Right lobe of liver (tissue), 6 donors: Measurements from ENCODE around the gene CDK3. TPM values are rescaled to one million over a fixed set of nuclear protein-coding genes. Genes with fewer than 3 reads are reported as not detected.

Experiments
- ATAC-seq, 4 donors: fragments of 200-7000 bp; cut with Tn5 transposase; one replicate each; pipeline ENCODE4 v1.9.1; 2020; ENCODE audit warnings: mild to moderate bottlenecking in 4 of 4, moderate library complexity in 4 of 4
- DNase-seq, 3 donors: peaks; one replicate each; pipeline ENCODE4 v3.0.0-alpha.2; 2020
- H3K27ac ChIP-seq, 3 donors: fragments of 200-600 bp; one replicate each; pipeline ENCODE4 v1.8.0; 2022
- H3K27me3 ChIP-seq, 2 donors: fragments of 200-600 bp; one replicate each; pipeline ENCODE4 v1.8.0; 2022
- H3K36me3 ChIP-seq, 4 donors: fragments of 200-600 bp; sonication (generic) in 1 of 4; one replicate each; pipeline versions ENCODE4 v1.5.1 to v1.8.0; 2017 to 2022; ENCODE audit warnings: control low read depth in 1 of 4
- H3K4me1 ChIP-seq, 4 donors: fragments of 200-600 bp; sonication (generic) in 1 of 4; one replicate each; pipeline versions ENCODE4 v1.5.1 to v1.8.0; 2017 to 2022; ENCODE audit warnings: control low read depth in 1 of 4
- H3K4me3 ChIP-seq, 3 donors: fragments of 200-600 bp; one replicate each; pipeline ENCODE4 v1.8.0; 2022
- H3K9me3 ChIP-seq, 4 donors: fragments of 200-600 bp; sonication (generic) in 1 of 4; one replicate each; pipeline versions ENCODE4 v1.5.1 to v1.8.0; 2017 to 2022; ENCODE audit warnings: control low read depth in 1 of 4
- CTCF ChIP-seq, 4 donors: fragments of 200-600 bp in 3 of 4; fragments of 450-650 bp in 1 of 4; IDR thresholded peaks; one replicate each; pipeline versions ENCODE4 v1.5.1 to v1.8.0; 2016 to 2022; ENCODE audit warnings: antibody characterized with exemption in 4 of 4, mild to moderate bottlenecking in 2 of 4
- POLR2A ChIP-seq: fragments of 450-650 bp; IDR thresholded peaks from one replicate; pipeline ENCODE4 v1.6.1; 2017; ENCODE audit warnings: antibody characterized with exemption, mild to moderate bottlenecking
- WGBS: methylation state at CpG from one replicate; pipeline ENCODE4 v1.1.6; 2018; ENCODE audit warnings: low coverage, low lambda C conversion rate; ENCODE audit not compliant: insufficient coverage; ENCODE audit errors: missing lambda C conversion rate; 5-methylcytosine and 5-hydroxymethylcytosine counted together
- intact Hi-C, 2 donors: fragments of 100-400 bp; cut with DNase I; formaldehyde crosslinking; loops; one replicate each; pipeline versions ENCODE4 v1.11.2 to v1.14.1; 2022
- total RNA-seq, 6 experiments: library from RNA; depleted of rRNA in 2 of 6; stranded (reverse); fragments of >200 nt in 2 of 6; fragmentation: NEBNext Ultra II Directional in 3 of 6; extraction: Animal tissue kit (Norgen Biotek cat#: 25700) in 3 of 6; gene quantifications; one replicate each; pipeline versions ENCODE4 v1.1.0 to v1.2.4, GENCODE V29; 2016 to 2023
- donor health status: DM: no; HTN: yes; CAD: no.
- donor health status: DM: no; HTN: no; CAD: no.
- donor health status: DM: no; HTN: no; CAD: no.
- donor health status: DM: no; HTN: yes; CAD: no.
- donor health status: DM: no; HTN: yes; CAD: no.

The CDK3 gene
- total RNA-seq, 6 experiments from 2014 or later, result 2.2 to 11.0 (median 3.1) TPM

- DNase-seq, result peak in 1 of 3 donors; percentile 43
- H3K4me3 ChIP-seq, result no peak overlapping the region
- TF ChIP-seq CTCF (IDR thresholded peaks at IDR 0.05) (no peak), POLR2A (no peak)
- H3K4me1 ChIP-seq, result no peaks in the 10 kb centered on the region
- no peaks in the 10 kb centered on the region for H3K36me3 ChIP-seq
- ATAC-seq, result no peak
- whole genome bisulfite sequencing, result 67% methylated on average over 1 of the region's 21 CpGs
- no peak overlapping the region for H3K27ac ChIP-seq
- H3K27me3 ChIP-seq, result no peaks in the 10 kb centered on the region
- no peaks in the 10 kb centered on the region for H3K9me3 ChIP-seq
- intact Hi-C loops, result loop anchor here in 1 of 2 donors (10.0 kb wide), 1 partner anchor 267 kb away; no protein-coding TSS in a partner anchor
Observed at GRCh38 chr17:76017481-76018339, 17.1 kb downstream of the CDK3 start.

GRCh38 chr17:76018340-76018680, 17.7 kb downstream of the CDK3 start:
- no peaks in the 10 kb centered on the region for H3K9me3 ChIP-seq
- no peak overlapping the region for H3K27ac ChIP-seq
- DNase-seq (no peak), ATAC-seq (no peak)
- intact Hi-C loops, result loop anchor here in 1 of 2 donors (10.0 kb wide), 1 partner anchor 266 kb away; no protein-coding TSS in a partner anchor
- H3K4me1 ChIP-seq, result no peaks in the 10 kb centered on the region
- H3K4me3 ChIP-seq, result no peak overlapping the region
- no peaks in the 10 kb centered on the region for H3K27me3 ChIP-seq
- H3K36me3 ChIP-seq, result no peaks in the 10 kb centered on the region
- WGBS, result no CpG with 5 or more reads among the region's 11 CpGs
- TF ChIP-seq CTCF (IDR thresholded peaks at IDR 0.05) (no peak), POLR2A (no peak)

GRCh38 chr17:76018801-76019200, 18.1 kb downstream of the CDK3 start:
- Histone ChIP-seq H3K27me3 (no peaks in the 10 kb centered on the region), H3K4me1 (no peaks in the 10 kb centered on the region), H3K36me3 (no peaks in the 10 kb centered on the region), H3K9me3 (no peaks in the 10 kb centered on the region), H3K27ac (no peak overlapping the region), H3K4me3 (no peak overlapping the region)
- ATAC-seq (no peak), DNase-seq (no peak)
- no peak for TF ChIP-seq CTCF (IDR thresholded peaks at IDR 0.05)
- TF ChIP-seq POLR2A, result no peak
- WGBS, result no CpG with 5 or more reads among the region's 13 CpGs
- intact Hi-C loops, result loop anchor here in 1 of 2 donors (10.0 kb wide), 1 partner anchor 266 kb away; no protein-coding TSS in a partner anchor

GRCh38 chr17:76019833-76020467, 19.3 kb downstream of the CDK3 start:
- TF ChIP-seq POLR2A (no peak), CTCF (IDR thresholded peaks at IDR 0.05) (no peak)
- H3K4me3 ChIP-seq, result no peak overlapping the region
- no peaks in the 10 kb centered on the region for H3K4me1 ChIP-seq
- H3K27me3 ChIP-seq, result no peaks in the 10 kb centered on the region
- H3K27ac ChIP-seq, result no peak overlapping the region
- H3K9me3 ChIP-seq, result no peaks in the 10 kb centered on the region
- intact Hi-C loops, result loop anchor here in 1 of 2 donors (10.0 kb wide), 1 partner anchor 265 kb away; no protein-coding TSS in a partner anchor
- 80% methylated on average over 6 of the region's 6 CpGs for WGBS
- DNase-seq (no peak), ATAC-seq (no peak)
- H3K36me3 ChIP-seq, result no peaks in the 10 kb centered on the region
